NCI-H2029 (cell line): ENCODE measurements around the gene KAZN.
"Not testable (repeated sequence)": the region's sequence is repeated elsewhere in the genome, so short reads cannot be mapped to it uniquely, and the experiment has no call there.

Source experiments
- DNase-seq: peaks from one replicate; lab custom pipeline; 2025; lab: John Stamatoyannopoulos, UW

KAZN gene

GRCh38 chr1:14598498-14599182, at the start of gene KAZN:
Gene KAZN, plus strand, starts transcription at chr1:14598685.
- DNase-seq = no peak

DNA sequence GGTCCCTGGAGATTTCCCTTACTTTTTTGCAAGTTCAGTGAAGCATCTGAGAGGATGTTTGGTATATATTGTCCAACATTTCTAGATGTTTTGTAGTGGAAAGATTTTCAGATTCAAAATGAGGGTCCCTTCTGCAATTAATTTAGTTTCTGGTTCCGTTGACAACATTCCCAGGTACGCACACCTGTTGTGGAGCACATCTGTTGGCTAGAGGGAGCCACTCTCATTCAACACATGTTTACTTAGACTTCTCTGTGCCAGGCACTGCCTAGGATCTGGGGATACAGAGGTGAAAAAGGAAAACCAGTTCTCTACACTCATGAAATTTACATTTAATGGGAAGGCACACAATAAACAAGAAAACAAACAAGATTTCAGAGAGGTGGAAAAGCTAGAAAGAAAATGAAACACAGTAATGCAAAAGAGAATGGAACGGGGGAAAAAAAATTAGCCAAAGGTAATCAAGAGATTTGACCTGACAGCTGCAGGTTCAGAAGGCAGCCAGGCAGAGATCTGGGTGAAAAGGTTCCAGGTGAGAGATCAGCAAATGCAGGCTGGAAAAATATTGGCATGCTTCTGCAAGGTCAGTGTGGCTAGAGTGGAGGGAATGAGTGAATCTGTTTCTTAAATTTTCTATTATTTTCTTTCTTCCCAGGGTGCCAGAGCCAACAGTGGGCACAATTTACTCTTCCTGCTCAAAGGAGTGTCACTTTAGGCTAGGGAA, 48.4 kb upstream of the KAZN start:
- DNase-seq = peak; percentile 17

GRCh38 chr1:14551386-14551785, 47.1 kb upstream of the KAZN start:
- no peak for DNase-seq

GRCh38 chr1:14552246-14552965, 46.1 kb upstream of the KAZN start:
- no peak for DNase-seq

GRCh38 chr1:14553711-14554110, 44.8 kb upstream of the KAZN start:
- DNase-seq = no peak

- DNase-seq = no peak
Measured at GRCh38 chr1:14555091-14555490, 43.4 kb upstream of the KAZN start.

- DNase-seq = no peak
Measured at GRCh38 chr1:14561014-14561693, 37.3 kb upstream of the KAZN start.

- DNase-seq = no peak
Measured at GRCh38 chr1:14565090-14565489, 33.4 kb upstream of the KAZN start.

GRCh38 chr1:14567056-14567455, 31.4 kb upstream of the KAZN start:
- DNase-seq = no peak

DNA sequence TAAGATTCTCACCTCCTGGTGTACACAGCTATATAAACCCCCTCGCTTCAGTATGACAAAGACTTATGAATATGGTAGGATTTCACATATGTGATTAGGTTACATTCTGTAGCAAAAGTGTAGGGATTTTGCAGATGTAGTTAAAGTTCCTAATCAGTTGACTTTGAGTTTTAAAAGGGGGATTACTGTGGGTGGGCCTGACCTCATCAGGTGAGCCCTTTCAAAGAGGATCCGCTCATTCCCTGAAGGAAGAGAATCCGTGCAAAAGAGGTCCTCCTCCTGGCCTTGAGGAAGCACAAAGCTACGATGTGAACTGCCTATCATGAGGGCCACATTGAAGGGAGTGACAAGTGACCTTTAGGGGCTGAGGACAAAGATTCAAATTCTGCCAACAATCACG, 30.6 kb upstream of the KAZN start:
- DNase-seq = no peak

- DNase-seq = no peak
Measured at GRCh38 chr1:14568716-14569355, 29.6 kb upstream of the KAZN start.

GRCh38 chr1:14570514-14570913, 28.0 kb upstream of the KAZN start:
- DNase-seq = no peak

DNA sequence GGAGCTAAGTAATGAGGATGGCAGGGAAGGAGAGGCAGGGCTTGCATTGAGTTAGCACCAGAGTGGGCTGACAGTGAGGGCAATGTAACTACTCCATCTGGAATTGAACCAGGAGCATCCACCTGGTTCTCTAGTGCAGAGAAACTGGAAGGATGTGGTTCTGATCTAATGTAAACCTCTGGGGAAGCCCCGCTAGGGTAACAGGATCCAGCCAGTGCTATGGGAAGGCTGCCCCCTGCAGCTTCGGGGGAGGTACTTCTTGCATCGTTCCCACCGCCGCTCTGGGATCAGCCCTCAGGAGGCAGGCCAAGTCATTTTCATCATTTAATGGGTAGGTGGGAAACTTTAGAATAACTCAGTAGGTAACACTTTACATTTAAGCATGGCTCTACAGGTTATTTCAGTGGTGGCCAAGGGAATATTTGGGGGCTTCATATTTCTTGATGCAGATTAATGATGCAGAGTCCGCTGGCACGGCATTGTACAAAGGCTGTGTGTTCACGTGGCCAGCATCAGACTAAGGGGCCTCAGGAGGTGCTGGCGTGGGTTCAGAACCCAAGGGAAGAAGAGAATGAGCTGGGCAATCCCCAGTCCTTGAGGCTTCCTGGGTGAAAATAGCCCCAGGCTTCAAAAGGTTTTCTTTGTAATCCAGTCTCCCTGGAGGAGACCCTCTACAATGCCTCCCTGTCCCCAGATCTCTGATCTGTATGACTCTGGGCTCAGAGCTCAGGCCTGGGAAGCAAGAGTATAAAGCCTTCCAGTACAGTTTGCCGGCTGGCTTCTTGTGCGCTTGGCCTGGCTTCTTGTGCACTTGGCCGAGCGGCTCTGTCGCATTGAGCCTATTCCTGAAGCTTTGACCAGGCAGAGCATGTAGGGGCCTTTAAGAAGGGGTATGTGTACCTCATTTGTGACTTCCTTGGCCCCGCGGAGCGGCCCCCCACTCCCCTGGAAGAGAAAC, 26.4 kb upstream of the KAZN start:
- DNase-seq = peak; percentile 11

DNA sequence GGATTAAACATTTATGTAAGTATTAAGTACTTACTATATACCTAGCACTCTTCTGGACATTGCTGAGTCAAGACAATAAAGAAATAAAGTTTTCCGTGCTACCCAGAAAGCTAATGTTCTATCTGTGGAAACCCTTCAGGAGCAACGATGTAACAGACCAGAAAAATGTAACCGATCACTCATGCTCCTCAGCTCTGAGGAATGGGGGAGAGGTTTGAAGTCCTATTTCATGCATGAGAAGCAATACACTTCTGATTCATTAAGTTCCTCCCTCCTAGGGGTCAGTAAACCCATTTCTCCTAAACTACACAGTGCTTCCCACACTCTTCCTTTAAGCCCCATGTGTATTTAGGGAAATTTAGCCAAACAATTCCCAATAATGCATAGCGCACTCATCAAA, 25.6 kb upstream of the KAZN start:
- DNase-seq = no peak

DNA sequence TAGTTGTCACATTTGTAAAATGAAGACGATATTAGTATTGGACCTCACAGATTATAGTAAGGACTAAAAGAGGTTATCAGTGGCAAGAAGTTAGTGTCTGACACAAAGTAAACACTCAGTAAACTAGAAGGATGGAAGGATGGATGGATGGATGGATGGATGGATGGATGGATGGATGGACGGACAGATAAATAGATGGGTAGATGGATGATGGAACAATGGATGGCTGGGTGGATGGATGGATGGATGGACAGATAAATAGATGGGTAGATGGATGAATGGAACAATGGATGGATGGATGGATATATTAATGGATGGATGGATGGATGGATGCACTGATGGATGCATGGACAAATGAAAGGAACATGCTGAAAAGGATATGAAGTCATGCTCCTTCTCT, 22.3 kb upstream of the KAZN start:
- DNase-seq = no peak

- no peak for DNase-seq
Measured at GRCh38 chr1:14577261-14577660, 21.2 kb upstream of the KAZN start.

- no peak for DNase-seq
Measured at GRCh38 chr1:14578156-14578555, 20.3 kb upstream of the KAZN start.

- DNase-seq = not testable (repeated sequence)
Measured at GRCh38 chr1:14580295-14580694, 18.2 kb upstream of the KAZN start.

DNA sequence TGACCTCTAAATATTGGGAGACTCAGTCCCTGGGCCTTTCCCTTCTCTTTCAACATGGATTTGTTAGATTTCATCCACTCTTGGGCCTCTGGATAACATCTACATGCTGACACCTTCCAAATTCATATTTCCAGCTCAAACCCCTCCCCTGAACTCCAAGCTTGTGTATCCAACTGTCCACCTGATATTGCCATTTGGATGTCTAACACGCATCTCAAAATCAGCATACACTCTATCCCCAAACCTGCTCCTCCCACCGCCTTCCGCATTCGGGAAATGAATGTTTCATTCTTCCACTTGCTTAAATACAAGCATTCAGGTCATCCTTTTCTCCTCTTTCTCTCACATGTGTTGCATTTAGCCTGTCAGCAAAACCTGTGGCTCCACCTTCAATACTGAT, 17.5 kb upstream of the KAZN start:
- no peak for DNase-seq

DNA sequence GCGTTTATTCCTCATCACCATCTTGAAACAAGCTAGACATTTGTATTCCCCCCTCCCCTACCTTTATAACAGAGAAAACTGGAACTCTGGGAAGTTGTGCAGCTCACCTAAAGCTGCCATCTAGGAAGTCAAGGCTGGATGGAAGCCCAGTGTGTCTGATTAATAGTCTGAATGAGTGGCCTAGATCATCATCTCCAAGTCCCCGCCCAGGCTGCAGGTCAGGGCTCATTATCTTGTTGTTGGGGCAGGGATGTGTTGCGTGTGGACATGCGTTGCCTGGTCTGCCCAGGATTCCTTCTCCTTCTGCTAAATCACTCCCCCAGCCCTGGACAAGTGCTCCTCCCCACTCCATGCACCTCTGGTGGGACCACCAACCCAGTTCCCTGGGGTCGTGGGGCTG, 14.7 kb upstream of the KAZN start:
- DNase-seq = no peak

DNA sequence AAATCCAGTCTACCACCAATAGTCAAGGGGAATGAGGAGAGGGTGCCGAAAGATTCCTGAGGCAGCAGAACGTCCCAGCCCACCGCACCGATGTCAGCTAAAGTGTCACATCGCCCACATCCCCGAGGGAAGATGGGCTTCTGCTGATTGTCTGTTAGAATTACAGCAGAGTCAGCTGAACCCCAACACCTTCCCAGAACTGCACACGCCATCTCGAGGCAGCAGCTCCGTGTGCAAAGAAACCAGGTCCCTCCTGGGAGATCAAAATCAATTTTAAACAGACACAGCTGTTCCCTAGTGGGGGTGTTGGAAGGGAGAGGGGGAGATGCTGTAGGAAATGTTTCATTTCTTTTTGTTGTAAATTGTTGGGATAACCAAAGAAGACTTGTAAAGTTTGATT, 12.8 kb upstream of the KAZN start:
- DNase-seq = no peak
